Fibroblast of lung (primary cell): ENCODE measurements around the gene ZNF229. TPM values are rescaled to one million over a fixed set of nuclear protein-coding genes. Genes with fewer than 3 reads are reported as not detected.

Experiments
- DNase-seq, 2 donors: peaks; one replicate each; pipeline versions ENCODE4 v3.0.0 to v3.0.0-alpha.2; 2010; ENCODE audit warnings: low read depth in 2 of 2
- H2AFZ ChIP-seq: 2 replicates; pipeline ENCODE4 v1.5.1; 2012; ENCODE audit warnings: low read length, control low read depth, inconsistent platforms
- H3K27ac ChIP-seq: 2 replicates; pipeline ENCODE4 v1.5.1; 2011; ENCODE audit warnings: low read length, control low read depth; ENCODE audit not compliant: insufficient read depth
- H3K27me3 ChIP-seq: 2 replicates; pipeline ENCODE4 v1.5.1; 2011; ENCODE audit warnings: mild to moderate bottlenecking, low read length; ENCODE audit not compliant: control insufficient read depth, insufficient read depth
- H3K36me3 ChIP-seq: 2 replicates; pipeline ENCODE4 v1.5.1; 2011; ENCODE audit warnings: low read length; ENCODE audit not compliant: control insufficient read depth, insufficient read depth
- H3K4me1 ChIP-seq: 2 replicates; pipeline ENCODE4 v1.5.1; 2011; ENCODE audit warnings: low read length; ENCODE audit not compliant: control insufficient read depth, insufficient read depth; ENCODE audit errors: extremely low read depth
- H3K4me2 ChIP-seq: 2 replicates; pipeline ENCODE4 v1.5.1; 2011; ENCODE audit warnings: low read length, control low read depth; ENCODE audit not compliant: insufficient read depth; ENCODE audit errors: extremely low read depth
- H3K4me3 ChIP-seq, 4 experiments: fragments of 200-600 bp in 1 of 4; sonication (generic) in 1 of 4; replicated peaks in 1 of 4; 2 replicates each; pipeline ENCODE4 v1.5.1; 2011 to 2016; ENCODE audit warnings: low read length in 4 of 4, low read depth in 3 of 4, mild to moderate bottlenecking in 3 of 4, control low read depth in 2 of 4, inconsistent platforms in 1 of 4, mixed read lengths in 1 of 4; ENCODE audit not compliant: insufficient read depth in 1 of 4; ENCODE audit errors: control extremely low read depth in 1 of 4
- H3K79me2 ChIP-seq: 2 replicates; pipeline ENCODE4 v1.5.1; 2012; ENCODE audit warnings: mild to moderate bottlenecking, low read length, inconsistent platforms; ENCODE audit not compliant: control insufficient read depth, insufficient read depth
- H3K9ac ChIP-seq: 2 replicates; pipeline ENCODE4 v1.5.1; 2011; ENCODE audit warnings: mild to moderate bottlenecking, low read length, control low read depth; ENCODE audit not compliant: insufficient read depth
- H3K9me3 ChIP-seq: 2 replicates; pipeline ENCODE4 v1.5.1; 2012; ENCODE audit warnings: low read depth, low read length; ENCODE audit not compliant: control insufficient read depth, insufficient read depth
- H4K20me1 ChIP-seq: 2 replicates; pipeline ENCODE4 v1.5.1; 2011; ENCODE audit warnings: low read length; ENCODE audit not compliant: control insufficient read depth, insufficient read depth; ENCODE audit errors: extremely low read depth
- CTCF ChIP-seq, 2 donors: IDR thresholded peaks in 1 of 2; conservative IDR thresholded peaks in 1 of 2; 1 replicate in 1 of 2; 2 replicates in 1 of 2; pipeline ENCODE4 v1.5.1; 2011 to 2012; ENCODE audit warnings: low read length in 2 of 2, control low read depth in 1 of 2, inconsistent platforms in 1 of 2, low read depth in 1 of 2, mild to moderate bottlenecking in 1 of 2
- EZH2 ChIP-seq: IDR thresholded peaks from 2 replicates; pipeline ENCODE4 v1.5.1; 2012; ENCODE audit warnings: low read length, control low read depth, mild to moderate bottlenecking; ENCODE audit errors: missing control alignments
- polyA plus RNA-seq, 2 donors: library from polyadenylated mRNA; depleted of rRNA in 1 of 2; stranded (reverse) in 1 of 2; unstranded in 1 of 2; fragments of >200 nt; gene quantifications; 2 replicates each; pipeline ENCODE4 v1.2.1, GENCODE V29; 2011 to 2012; ENCODE audit warnings: missing spikeins in 1 of 2
- total RNA-seq: library from RNA; depleted of rRNA; stranded (reverse); fragments of >200 nt; gene quantifications from 2 replicates; pipeline ENCODE4 v1.2.1, GENCODE V29; 2014

The ZNF229 gene
- total and polyA plus RNA-seq, 2 donors (not counting 1 experiment from before 2014, with no cell fraction given): 5.7 to 24.4 TPM

- H3K4me2 ChIP-seq: no peak overlapping the region
- TF ChIP-seq CTCF (conservative IDR thresholded peaks at IDR 0.05 in 1 of 2, IDR thresholded peaks at IDR 0.05 in 1 of 2; ENCODE audit: low read depth in 1 of 2, low read length in 2 of 2): no peak
- TF ChIP-seq EZH2: no peak
- no peaks in the 10 kb centered on the region for H4K20me1 ChIP-seq
- no peak overlapping the region for H2AFZ ChIP-seq
- H3K4me3 ChIP-seq: no peak overlapping the region
- H3K27me3 ChIP-seq: no peaks in the 10 kb centered on the region
- H3K9me3 ChIP-seq: no peaks in the 10 kb centered on the region
- no peaks in the 10 kb centered on the region for H3K79me2 ChIP-seq
- H3K27ac ChIP-seq: no peak overlapping the region
- no peaks in the 10 kb centered on the region for H3K4me1 ChIP-seq
- DNase-seq: no peak
- H3K9ac ChIP-seq: no peak overlapping the region
- H3K36me3 ChIP-seq: no peaks in the 10 kb centered on the region
Observed at GRCh38 chr19:44451687-44452086, 3.4 kb upstream of the ZNF229 start.

- H3K4me2 ChIP-seq: no peak overlapping the region
- H3K9me3 ChIP-seq: no peaks in the 10 kb centered on the region
- DNase-seq: no peak
- no peak overlapping the region for H3K4me3 ChIP-seq
- H3K27me3 ChIP-seq: no peaks in the 10 kb centered on the region
- H2AFZ ChIP-seq: no peak overlapping the region
- TF ChIP-seq EZH2 (no peak), CTCF (conservative IDR thresholded peaks at IDR 0.05 in 1 of 2, IDR thresholded peaks at IDR 0.05 in 1 of 2; ENCODE audit: low read depth in 1 of 2, low read length in 2 of 2) (no peak)
- H3K9ac ChIP-seq: no peak overlapping the region
- H3K4me1 ChIP-seq: no peaks in the 10 kb centered on the region
- H3K79me2 ChIP-seq: no peaks in the 10 kb centered on the region
- H3K36me3 ChIP-seq: peaks cover 6% of the 10 kb centered on the region
- H4K20me1 ChIP-seq: no peaks in the 10 kb centered on the region
- H3K27ac ChIP-seq: no peak overlapping the region
Observed at GRCh38 chr19:44438441-44438840, 9.8 kb downstream of the ZNF229 start.

GRCh38 chr19:44435441-44435840, 12.8 kb downstream of the ZNF229 start:
- Histone ChIP-seq H3K9me3 (no peaks in the 10 kb centered on the region), H4K20me1 (no peaks in the 10 kb centered on the region), H3K9ac (no peak overlapping the region), H3K4me1 (no peaks in the 10 kb centered on the region), H3K36me3 (peaks cover 5% of the 10 kb centered on the region), H3K27ac (no peak overlapping the region), H3K79me2 (no peaks in the 10 kb centered on the region), H3K4me2 (no peak overlapping the region), H2AFZ (no peak overlapping the region), H3K4me3 (no peak overlapping the region), H3K27me3 (no peaks in the 10 kb centered on the region)
- no peak for DNase-seq
- no peak for TF ChIP-seq EZH2
- no peak for TF ChIP-seq CTCF (conservative IDR thresholded peaks at IDR 0.05 in 1 of 2, IDR thresholded peaks at IDR 0.05 in 1 of 2; ENCODE audit: low read depth in 1 of 2, low read length in 2 of 2)
